Trophoblast cell (in vitro differentiated cells and primary cell): ENCODE results near the gene USP34.
"Not testable (repeated sequence)": the region's sequence is repeated elsewhere in the genome, so short reads cannot be mapped to it uniquely, and the experiment has no call there.

Source experiments
- DNase-seq, 2 donors: peaks; one replicate each; pipeline ENCODE4 v3.0.0-alpha.2; 2016
- H2AFZ ChIP-seq: 2 replicates; pipeline ENCODE4 v1.6.1; 2013; ENCODE audit warnings: low read length, moderate library complexity, mild to moderate bottlenecking; ENCODE audit not compliant: insufficient read depth, poor library complexity
- H2AK5ac ChIP-seq: 2 replicates; pipeline ENCODE4 v1.6.1; 2013; ENCODE audit warnings: mild to moderate bottlenecking, low read length
- H2BK120ac ChIP-seq: 2 replicates; pipeline ENCODE4 v1.6.1; 2013; ENCODE audit warnings: low read length, mild to moderate bottlenecking, moderate library complexity; ENCODE audit not compliant: insufficient read depth, poor library complexity
- H2BK12ac ChIP-seq: 2 replicates; pipeline ENCODE4 v1.6.1; 2013; ENCODE audit warnings: mild to moderate bottlenecking, low read length, moderate library complexity
- H2BK5ac ChIP-seq: 2 replicates; pipeline ENCODE4 v1.6.1; 2013; ENCODE audit warnings: low read length, low read depth, moderate library complexity, mild to moderate bottlenecking; ENCODE audit not compliant: poor library complexity
- H3K14ac ChIP-seq: 2 replicates; pipeline ENCODE4 v1.6.1; 2013; ENCODE audit warnings: mild to moderate bottlenecking, low read length
- H3K18ac ChIP-seq: 2 replicates; pipeline ENCODE4 v1.6.1; 2013; ENCODE audit warnings: mild to moderate bottlenecking, low read length
- H3K23ac ChIP-seq: 2 replicates; pipeline ENCODE4 v1.6.1; 2013; ENCODE audit warnings: low read length
- H3K27ac ChIP-seq: 2 replicates; pipeline ENCODE4 v1.5.1; 2013; ENCODE audit warnings: low read depth, mild to moderate bottlenecking, inconsistent platforms, low read length, moderate library complexity
- H3K27me3 ChIP-seq: 2 replicates; pipeline ENCODE4 v1.6.1; 2013; ENCODE audit warnings: inconsistent platforms, mild to moderate bottlenecking, low read length, moderate library complexity; ENCODE audit not compliant: insufficient read depth
- H3K36me3 ChIP-seq, 2 experiments: 1 replicate in 1 of 2; 2 replicates in 1 of 2; pipeline ENCODE4 v1.6.1; 2013; ENCODE audit warnings: low read length in 2 of 2, mild to moderate bottlenecking in 2 of 2, moderate library complexity in 1 of 2; ENCODE audit not compliant: insufficient read depth in 2 of 2, control insufficient read depth in 1 of 2
- H3K4ac ChIP-seq: 2 replicates; pipeline ENCODE4 v1.6.1; 2013; ENCODE audit warnings: low read depth, mild to moderate bottlenecking, low read length, moderate library complexity
- H3K4me1 ChIP-seq, 2 experiments: 1 replicate in 1 of 2; 2 replicates in 1 of 2; pipeline ENCODE4 v1.6.1; 2013; ENCODE audit warnings: low read length in 2 of 2, mild to moderate bottlenecking in 2 of 2, moderate library complexity in 1 of 2; ENCODE audit not compliant: insufficient read depth in 2 of 2, control insufficient read depth in 1 of 2
- H3K4me2 ChIP-seq: 2 replicates; pipeline ENCODE4 v1.6.1; 2013; ENCODE audit warnings: inconsistent platforms, mild to moderate bottlenecking, low read length, moderate library complexity
- H3K4me3 ChIP-seq: 2 replicates; pipeline ENCODE4 v1.5.1; 2013; ENCODE audit warnings: mild to moderate bottlenecking, low read depth, low read length, inconsistent platforms
- H3K79me1 ChIP-seq: one replicate; pipeline ENCODE4 v1.6.1; 2013; ENCODE audit warnings: low read length
- H3K79me2 ChIP-seq: 2 replicates; pipeline ENCODE4 v1.6.1; 2013; ENCODE audit warnings: low read length, mild to moderate bottlenecking; ENCODE audit not compliant: control insufficient read depth, insufficient read depth, poor library complexity
- H3K9ac ChIP-seq: 2 replicates; pipeline ENCODE4 v1.6.1; 2013; ENCODE audit warnings: mild to moderate bottlenecking, low read length
- H3K9me3 ChIP-seq: 2 replicates; pipeline ENCODE4 v1.6.1; 2013; ENCODE audit warnings: low read depth, mild to moderate bottlenecking, control low read depth, inconsistent platforms, low read length; ENCODE audit not compliant: insufficient read depth
- H4K12ac ChIP-seq: 2 replicates; pipeline ENCODE4 v1.6.1; 2013; ENCODE audit warnings: low read depth, mild to moderate bottlenecking, low read length, moderate library complexity
- H4K8ac ChIP-seq: 2 replicates; pipeline ENCODE4 v1.6.1; 2013; ENCODE audit warnings: low read depth, mild to moderate bottlenecking, low read length, moderate library complexity
- H4K91ac ChIP-seq: one replicate; pipeline ENCODE4 v1.6.1; 2013; ENCODE audit warnings: low read depth, mild to moderate bottlenecking, low read length, moderate library complexity
- WGBS: extraction: QIAGEN DNeasy Blood & Tissue Kit; methylation state at CpG from one replicate; pipeline ENCODE4 v1.1.7; 2013; ENCODE audit warnings: missing lambda C conversion rate; ENCODE audit not compliant: insufficient read length, insufficient coverage; ENCODE audit errors: extremely low coverage; 5-methylcytosine and 5-hydroxymethylcytosine counted together

The USP34 gene

DNA sequence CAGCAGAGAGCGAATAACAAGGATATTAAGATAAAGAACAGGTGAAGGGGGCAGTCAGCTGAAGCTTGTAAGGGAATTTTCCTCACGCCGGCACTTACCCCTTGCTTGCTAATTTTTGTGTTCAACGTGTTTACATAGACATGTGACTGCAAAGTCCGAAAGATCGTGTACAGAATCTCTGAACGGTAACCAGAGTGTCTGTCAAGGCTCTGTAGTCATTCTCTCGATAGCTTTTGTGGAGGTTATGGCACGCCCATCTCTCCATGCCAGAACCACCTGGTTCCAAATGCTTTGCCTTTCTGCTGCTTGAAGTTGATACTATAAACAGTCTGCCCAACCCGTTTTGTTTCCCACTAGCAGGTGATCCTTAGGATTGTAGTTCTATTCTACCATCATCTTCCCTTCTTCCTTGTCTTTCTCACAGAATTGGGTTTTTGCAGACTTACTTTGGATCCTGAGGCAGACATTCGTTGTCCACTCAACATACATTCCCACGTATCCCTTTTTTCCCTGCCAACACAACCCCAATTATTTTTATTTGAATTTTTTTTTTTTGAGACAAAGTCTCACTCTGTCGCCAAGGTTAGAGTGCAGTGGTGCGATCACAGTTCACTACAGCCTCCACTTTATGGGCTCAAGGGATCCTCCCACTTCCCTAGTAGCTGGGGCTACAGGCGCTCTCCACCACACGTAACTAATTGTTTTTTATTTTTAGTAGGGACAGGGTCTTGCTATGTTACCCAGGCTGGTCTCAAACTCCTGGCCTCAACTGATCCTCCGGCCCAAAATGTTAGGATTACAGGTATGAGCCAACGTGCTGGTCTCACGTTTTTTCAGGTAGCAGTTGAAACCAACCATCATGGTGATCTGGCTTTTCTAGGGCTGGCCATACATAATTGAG, 1.3 kb upstream of the USP34 start:
- peaks cover 0 to 7% of the 10 kb centered on the region in 2 experiments for H3K4me1 ChIP-seq
- H3K4me3 ChIP-seq = peak overlapping the region; percentile 87
- peak overlapping the region; percentile 47 for H3K14ac ChIP-seq
- no peak overlapping the region for H4K8ac ChIP-seq
- H3K18ac ChIP-seq = peak overlapping the region; percentile 93
- peak overlapping the region; percentile 84 for H3K9ac ChIP-seq
- peaks cover 15% of the 10 kb centered on the region for H3K79me1 ChIP-seq
- no peak overlapping the region for H3K23ac ChIP-seq
- WGBS = no CpG with 5 or more reads among the region's 19 CpGs
- no peak overlapping the region for H2BK120ac ChIP-seq
- peaks cover 8 to 11% of the 10 kb centered on the region in 2 experiments for H3K36me3 ChIP-seq
- H4K91ac ChIP-seq = peak overlapping the region; percentile 96
- peak overlapping the region; percentile 50 for H3K4ac ChIP-seq
- peak overlapping the region; percentile 66 for H3K4me2 ChIP-seq
- no peaks in the 10 kb centered on the region for H3K9me3 ChIP-seq
- peak overlapping the region; percentile 97 for H3K27ac ChIP-seq
- no peaks in the 10 kb centered on the region for H3K27me3 ChIP-seq
- H2BK5ac ChIP-seq = peak overlapping the region; percentile 97
- peak; percentile 3 to 30 for DNase-seq
- no peak overlapping the region for H2BK12ac ChIP-seq
- no peak overlapping the region for H2AK5ac ChIP-seq
- H2AFZ ChIP-seq = peak overlapping the region; percentile 95
- H4K12ac ChIP-seq = no peak overlapping the region
- peaks cover 25% of the 10 kb centered on the region for H3K79me2 ChIP-seq

DNA sequence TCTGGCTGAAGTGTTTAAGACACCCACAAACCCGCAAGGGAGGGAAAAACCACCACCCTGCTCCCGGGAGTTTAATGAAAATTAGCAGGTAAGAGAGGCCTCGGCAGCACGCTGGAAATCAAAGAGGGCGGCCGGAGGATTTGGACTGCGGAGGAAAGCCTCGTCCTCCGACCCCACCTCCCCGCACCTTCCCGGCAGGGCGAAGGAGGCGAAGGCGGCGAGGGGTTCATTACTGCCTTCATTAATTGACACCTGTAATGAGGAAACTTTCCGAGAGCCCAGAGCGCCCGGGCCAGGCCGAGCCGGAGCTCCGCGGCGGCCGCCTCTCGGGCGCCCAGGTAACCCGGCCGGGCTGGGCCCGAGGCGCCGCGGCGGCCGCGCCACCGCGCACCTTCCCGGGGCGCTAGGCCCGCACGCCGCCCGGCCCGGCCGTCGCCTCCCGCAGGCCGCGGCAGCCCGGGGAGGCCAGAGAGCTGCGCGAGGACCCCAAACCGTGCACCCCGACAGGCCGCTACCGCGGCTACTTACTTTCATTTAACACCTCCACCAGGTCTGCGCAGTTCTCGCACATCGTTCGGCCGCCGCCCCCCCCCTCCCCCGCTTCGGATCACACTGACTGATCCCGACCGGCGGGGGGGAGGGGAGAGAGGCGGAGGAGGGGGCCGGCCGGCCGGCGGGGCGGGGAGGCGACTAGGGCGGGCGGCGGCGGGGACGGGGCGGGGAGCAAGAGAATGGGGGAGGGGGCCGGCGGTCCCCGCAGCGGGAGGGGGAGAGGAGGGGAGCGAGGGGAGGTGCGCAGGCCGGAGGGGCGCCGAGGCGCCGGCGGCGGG, 550 bp downstream of the USP34 start:
- Histone ChIP-seq H3K79me2 (peaks cover 30% of the 10 kb centered on the region), H4K12ac (peak overlapping the region; percentile 88), H3K4ac (peak overlapping the region; percentile 98), H3K14ac (peak overlapping the region; percentile 89), H3K36me3 (peaks cover 3 to 8% of the 10 kb centered on the region in 2 experiments), H3K4me3 (peak overlapping the region; percentile 90), H4K8ac (peak overlapping the region; percentile 87), H3K79me1 (peaks cover 15% of the 10 kb centered on the region), H2AFZ (peak overlapping the region; percentile 84), H3K27me3 (no peaks in the 10 kb centered on the region), H3K4me1 (peaks cover 5 to 10% of the 10 kb centered on the region in 2 experiments), H3K23ac (no peak overlapping the region), H4K91ac (peak overlapping the region; percentile 84), H2BK5ac (peak overlapping the region; percentile 95), H2AK5ac (no peak overlapping the region), H3K9ac (peak overlapping the region; percentile 99), H2BK120ac (peak overlapping the region; percentile 87), H3K4me2 (peak overlapping the region; percentile 88), H3K18ac (peak overlapping the region; percentile 97), H3K27ac (peak overlapping the region; percentile 97), H2BK12ac (no peak overlapping the region), H3K9me3 (no peaks in the 10 kb centered on the region)
- DNase-seq = peak; percentile 58 to 65
- no CpG with 5 or more reads among the region's 94 CpGs for WGBS

DNA sequence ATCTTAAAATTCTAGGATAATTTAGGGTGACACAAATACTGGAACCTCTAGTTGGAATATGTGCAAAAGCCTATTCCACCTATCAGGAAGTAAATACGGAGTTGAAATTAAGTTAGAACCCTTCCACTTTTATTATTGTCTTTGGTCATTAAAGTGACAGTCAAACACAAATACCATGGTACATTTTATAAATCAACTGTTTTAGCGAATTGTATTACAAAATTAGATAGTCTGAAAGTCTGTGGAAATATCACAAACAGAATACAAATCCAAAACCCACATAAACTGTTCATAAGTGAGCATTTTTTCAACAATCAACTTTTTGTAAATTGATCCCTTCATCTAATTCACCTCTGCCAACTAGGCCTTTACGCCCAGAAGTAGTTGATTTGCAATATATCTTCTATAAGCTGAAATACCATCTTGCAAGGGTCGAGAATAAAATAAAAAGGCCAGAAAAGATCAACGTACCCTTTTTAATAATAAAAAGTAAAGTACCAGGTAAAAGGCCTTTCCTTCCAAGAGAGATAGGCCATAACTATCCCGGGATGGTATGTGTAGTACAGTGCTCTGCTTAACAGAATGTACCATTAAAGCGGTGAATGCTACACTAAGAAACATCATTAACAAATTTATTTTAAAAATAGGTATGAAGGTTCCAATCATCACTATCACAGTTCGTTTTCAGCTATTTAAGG, 1.3 kb downstream of the USP34 start:
- no peak overlapping the region for H4K91ac ChIP-seq
- H2BK5ac ChIP-seq = no peak overlapping the region
- no peaks in the 10 kb centered on the region for H3K9me3 ChIP-seq
- peak overlapping the region; percentile 88 for H3K4me2 ChIP-seq
- H3K79me1 ChIP-seq = peaks cover 15% of the 10 kb centered on the region
- H3K18ac ChIP-seq = no peak overlapping the region
- H3K27me3 ChIP-seq = no peaks in the 10 kb centered on the region
- H4K8ac ChIP-seq = no peak overlapping the region
- peaks cover 5 to 10% of the 10 kb centered on the region in 2 experiments for H3K4me1 ChIP-seq
- H2BK12ac ChIP-seq = no peak overlapping the region
- no peak overlapping the region for H2BK120ac ChIP-seq
- no peak overlapping the region for H3K14ac ChIP-seq
- H2AFZ ChIP-seq = no peak overlapping the region
- H3K36me3 ChIP-seq = peaks cover 3 to 8% of the 10 kb centered on the region in 2 experiments
- DNase-seq = peak in 1 of 2 donors; percentile 9
- peaks cover 30% of the 10 kb centered on the region for H3K79me2 ChIP-seq
- peak overlapping the region; percentile 97 for H3K27ac ChIP-seq
- H2AK5ac ChIP-seq = no peak overlapping the region
- H3K4ac ChIP-seq = peak overlapping the region; percentile 98
- peak overlapping the region; percentile 99 for H3K9ac ChIP-seq
- H4K12ac ChIP-seq = no peak overlapping the region
- no CpG with 5 or more reads among the region's 8 CpGs for WGBS
- H3K4me3 ChIP-seq = peak overlapping the region; percentile 90
- no peak overlapping the region for H3K23ac ChIP-seq

DNA sequence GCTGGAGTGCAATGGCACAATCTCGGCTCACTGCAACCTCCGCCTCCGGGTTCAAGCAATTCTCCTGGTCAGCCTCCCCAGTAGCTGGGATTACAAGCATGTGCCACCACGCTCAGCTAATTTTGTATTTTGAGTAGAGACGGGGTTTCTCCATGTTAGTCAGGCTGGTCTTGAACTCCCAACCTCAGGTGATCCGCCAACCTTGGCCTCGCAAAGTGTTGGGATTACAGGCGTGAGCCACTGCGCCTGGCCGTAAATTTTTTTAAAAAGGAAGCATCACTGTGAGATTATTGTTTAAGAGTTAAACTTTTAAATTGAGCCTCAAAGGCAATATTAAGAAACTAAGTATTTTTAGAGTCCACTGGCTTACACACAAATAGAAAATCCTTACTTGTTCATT, 2.7 kb downstream of the USP34 start:
- no CpG with 5 or more reads among the region's 10 CpGs for WGBS
- H3K36me3 ChIP-seq, H3K4me3 ChIP-seq, H3K27ac ChIP-seq, H3K27me3 ChIP-seq, H2BK12ac ChIP-seq, H2AK5ac ChIP-seq, H3K23ac ChIP-seq, H3K9me3 ChIP-seq, H3K9ac ChIP-seq, H4K8ac ChIP-seq, H3K18ac ChIP-seq, H2BK120ac ChIP-seq, H3K14ac ChIP-seq, H4K12ac ChIP-seq, H4K91ac ChIP-seq, H2BK5ac ChIP-seq, DNase-seq, H2AFZ ChIP-seq, H3K4me2 ChIP-seq: not testable (repeated sequence)
- peaks cover 5 to 10% of the 10 kb centered on the region in 2 experiments for H3K4me1 ChIP-seq
- peak overlapping the region; percentile 72 for H3K4ac ChIP-seq
- peaks cover 15% of the 10 kb centered on the region for H3K79me1 ChIP-seq
- peaks cover 30% of the 10 kb centered on the region for H3K79me2 ChIP-seq
